BE2C (cell line): ENCODE measurements around the gene IFITM1.

Experiments used
- DNase-seq: peaks from one replicate; pipeline ENCODE4 v3.0.0-alpha.2; 2020
- H3K27me3 ChIP-seq: fragments of 250-450 bp; sonication (Bioruptor Pico); 2 replicates; pipeline ENCODE4 v1.5.1; 2020; ENCODE audit warnings: mild to moderate bottlenecking
- H3K36me3 ChIP-seq: fragments of 250-450 bp; sonication (Bioruptor Pico); 2 replicates; pipeline ENCODE4 v1.5.1; 2020; ENCODE audit warnings: mild to moderate bottlenecking
- H3K4me1 ChIP-seq: fragments of 250-450 bp; sonication (Bioruptor Pico); 2 replicates; pipeline ENCODE4 v1.5.1; 2020
- H3K4me3 ChIP-seq: 2 replicates; pipeline ENCODE4 v1.5.1; 2011; ENCODE audit warnings: low read depth, low read length
- H3K9me3 ChIP-seq: fragments of 250-450 bp; sonication (Bioruptor Pico); 2 replicates; pipeline ENCODE4 v1.5.1; 2020
- TF ChIP-seq, protein P1 (sequence below): IDR thresholded peaks from 2 replicates; pipeline ENCODE4 v1.5.1; 2012; ENCODE audit warnings: mild to moderate bottlenecking, low read depth, low read length

Gene IFITM1

DNA sequence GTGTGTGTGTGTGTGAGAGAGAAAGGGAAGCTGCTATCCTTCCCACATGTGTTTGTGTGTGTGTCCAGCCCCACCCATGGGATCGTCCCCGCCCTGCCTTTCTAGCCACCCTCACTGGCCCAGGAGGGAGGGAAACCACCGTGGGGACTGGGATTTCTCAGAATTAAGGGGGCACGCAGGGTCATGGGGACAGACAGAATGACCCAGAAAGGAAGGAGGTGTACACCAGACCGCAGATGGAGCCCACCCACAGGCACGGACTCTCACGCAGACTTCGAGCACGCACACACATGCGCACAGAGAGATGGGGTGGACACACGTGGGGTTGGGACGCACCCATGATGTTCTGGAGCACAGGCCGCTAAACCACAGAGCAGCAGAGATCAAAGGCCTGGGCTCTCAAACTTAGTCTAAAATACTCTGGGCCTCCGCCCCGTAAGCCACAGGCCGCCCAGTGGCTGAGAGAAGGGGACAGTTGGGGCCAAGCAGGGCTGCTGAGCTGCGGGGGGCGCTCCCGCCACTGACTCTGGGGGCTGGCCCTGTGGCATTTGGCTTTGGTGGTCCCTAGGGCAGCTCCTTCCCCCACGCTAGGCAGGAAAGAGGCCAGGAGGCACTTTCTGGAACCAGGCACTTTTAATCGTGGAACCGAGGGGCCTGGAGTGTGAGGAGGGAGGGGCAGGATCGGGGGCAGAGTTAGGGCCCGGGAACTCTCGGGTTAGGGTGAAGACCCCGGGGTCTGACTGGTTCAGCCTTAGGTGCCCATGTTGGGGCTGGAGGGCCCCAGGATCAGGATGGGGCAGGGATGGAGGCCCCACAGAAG, 16.0 kb upstream of the IFITM1 start:
- no peak for DNase-seq
- Histone ChIP-seq H3K4me3 (no peak overlapping the region), H3K9me3 (no peaks in the 10 kb centered on the region), H3K27me3 (peaks cover 4% of the 10 kb centered on the region; the same call in 1 of the 2 replicates), H3K4me1 (no peaks in the 10 kb centered on the region), H3K36me3 (no peaks in the 10 kb centered on the region)
- TF ChIP-seq, protein P1, sequence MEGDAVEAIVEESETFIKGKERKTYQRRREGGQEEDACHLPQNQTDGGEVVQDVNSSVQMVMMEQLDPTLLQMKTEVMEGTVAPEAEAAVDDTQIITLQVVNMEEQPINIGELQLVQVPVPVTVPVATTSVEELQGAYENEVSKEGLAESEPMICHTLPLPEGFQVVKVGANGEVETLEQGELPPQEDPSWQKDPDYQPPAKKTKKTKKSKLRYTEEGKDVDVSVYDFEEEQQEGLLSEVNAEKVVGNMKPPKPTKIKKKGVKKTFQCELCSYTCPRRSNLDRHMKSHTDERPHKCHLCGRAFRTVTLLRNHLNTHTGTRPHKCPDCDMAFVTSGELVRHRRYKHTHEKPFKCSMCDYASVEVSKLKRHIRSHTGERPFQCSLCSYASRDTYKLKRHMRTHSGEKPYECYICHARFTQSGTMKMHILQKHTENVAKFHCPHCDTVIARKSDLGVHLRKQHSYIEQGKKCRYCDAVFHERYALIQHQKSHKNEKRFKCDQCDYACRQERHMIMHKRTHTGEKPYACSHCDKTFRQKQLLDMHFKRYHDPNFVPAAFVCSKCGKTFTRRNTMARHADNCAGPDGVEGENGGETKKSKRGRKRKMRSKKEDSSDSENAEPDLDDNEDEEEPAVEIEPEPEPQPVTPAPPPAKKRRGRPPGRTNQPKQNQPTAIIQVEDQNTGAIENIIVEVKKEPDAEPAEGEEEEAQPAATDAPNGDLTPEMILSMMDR, result no peak

- DNase-seq, result no peak
- Histone ChIP-seq H3K36me3 (no peaks in the 10 kb centered on the region), H3K9me3 (no peaks in the 10 kb centered on the region), H3K4me1 (no peaks in the 10 kb centered on the region), H3K4me3 (no peak overlapping the region), H3K27me3 (peaks cover 4% of the 10 kb centered on the region; the same call in 1 of the 2 replicates)
- TF ChIP-seq, protein P1, result no peak
Measured at GRCh38 chr11:298406-299065, 15.3 kb upstream of the IFITM1 start.

GRCh38 chr11:299081-299891, 14.6 kb upstream of the IFITM1 start, which contains the start of gene IFITM5:
Gene IFITM5, minus strand, starts transcription at chr11:299526. Its CDS starts 36 bp downstream, at chr11:299490.
- no peak within 1 kb of the TSS for H3K4me3 ChIP-seq
- peaks cover 4% of the 10 kb centered on the region; the same call in 1 of the 2 replicates for H3K27me3 ChIP-seq
- no peaks in the 10 kb centered on the region for H3K36me3 ChIP-seq
- TF ChIP-seq, protein P1, result no peak
- no peaks in the 10 kb centered on the region for H3K9me3 ChIP-seq
- no peak for DNase-seq
- H3K4me1 ChIP-seq, result no peaks in the 10 kb centered on the region

GRCh38 chr11:299951-300735, 13.7 kb upstream of the IFITM1 start:
- Histone ChIP-seq H3K4me3 (no peak overlapping the region), H3K36me3 (no peaks in the 10 kb centered on the region), H3K4me1 (no peaks in the 10 kb centered on the region), H3K27me3 (peaks cover 4% of the 10 kb centered on the region; the same call in 1 of the 2 replicates), H3K9me3 (no peaks in the 10 kb centered on the region)
- DNase-seq, result no peak
- TF ChIP-seq, protein P1, result no peak

- TF ChIP-seq, protein P1, result no peak
- Histone ChIP-seq H3K27me3 (no peaks in the 10 kb centered on the region), H3K4me1 (no peaks in the 10 kb centered on the region), H3K4me3 (no peak overlapping the region), H3K9me3 (no peaks in the 10 kb centered on the region), H3K36me3 (no peaks in the 10 kb centered on the region)
- no peak for DNase-seq
Measured at GRCh38 chr11:303363-303762, 10.5 kb upstream of the IFITM1 start.
